ENCODE results near the gene INTS3.

DNA sequence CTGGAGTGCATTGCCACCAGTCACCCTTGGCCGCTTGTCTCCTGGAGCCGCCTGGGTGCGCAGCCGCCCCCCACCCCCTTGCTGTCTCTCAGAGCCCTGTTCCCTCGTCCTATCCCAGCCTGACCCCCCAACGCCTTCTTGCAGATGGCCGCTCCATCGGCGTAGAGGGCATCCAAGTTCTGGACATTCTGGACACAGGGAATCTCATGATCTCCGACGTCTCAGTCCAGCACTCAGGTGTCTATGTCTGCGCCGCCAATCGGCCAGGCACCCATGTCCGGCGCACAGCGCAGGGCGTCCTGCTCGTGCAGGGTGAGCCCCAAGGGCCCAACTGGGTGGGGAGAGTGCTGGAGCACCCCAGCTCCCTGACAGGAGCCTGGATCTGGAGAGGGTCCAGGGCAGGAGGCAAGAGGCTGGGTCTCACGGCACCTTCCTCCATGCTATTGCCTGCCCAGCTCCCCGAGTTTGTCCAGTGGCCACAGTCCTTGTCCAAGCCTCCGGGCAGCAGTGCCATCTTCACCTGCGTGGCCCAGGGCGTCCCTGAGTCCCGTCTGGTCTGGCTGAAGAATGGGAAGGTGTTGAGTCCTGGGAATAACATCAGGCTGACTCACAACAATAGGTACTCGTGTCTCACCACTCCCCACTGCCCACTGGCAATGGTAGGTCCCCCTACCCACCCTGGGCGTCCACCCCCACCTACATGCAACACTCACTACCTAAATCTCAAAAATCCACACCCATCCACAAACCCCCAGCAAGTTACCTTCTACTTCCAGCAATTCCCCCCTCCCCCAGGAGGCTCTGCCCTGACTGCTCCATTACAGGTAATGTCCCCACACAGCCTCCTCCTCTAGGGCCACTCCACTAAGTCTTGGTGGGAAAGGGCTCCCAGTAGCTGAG lies 72.0 kb downstream of the INTS3 start:
- TF ChIP-seq, protein P1, sequence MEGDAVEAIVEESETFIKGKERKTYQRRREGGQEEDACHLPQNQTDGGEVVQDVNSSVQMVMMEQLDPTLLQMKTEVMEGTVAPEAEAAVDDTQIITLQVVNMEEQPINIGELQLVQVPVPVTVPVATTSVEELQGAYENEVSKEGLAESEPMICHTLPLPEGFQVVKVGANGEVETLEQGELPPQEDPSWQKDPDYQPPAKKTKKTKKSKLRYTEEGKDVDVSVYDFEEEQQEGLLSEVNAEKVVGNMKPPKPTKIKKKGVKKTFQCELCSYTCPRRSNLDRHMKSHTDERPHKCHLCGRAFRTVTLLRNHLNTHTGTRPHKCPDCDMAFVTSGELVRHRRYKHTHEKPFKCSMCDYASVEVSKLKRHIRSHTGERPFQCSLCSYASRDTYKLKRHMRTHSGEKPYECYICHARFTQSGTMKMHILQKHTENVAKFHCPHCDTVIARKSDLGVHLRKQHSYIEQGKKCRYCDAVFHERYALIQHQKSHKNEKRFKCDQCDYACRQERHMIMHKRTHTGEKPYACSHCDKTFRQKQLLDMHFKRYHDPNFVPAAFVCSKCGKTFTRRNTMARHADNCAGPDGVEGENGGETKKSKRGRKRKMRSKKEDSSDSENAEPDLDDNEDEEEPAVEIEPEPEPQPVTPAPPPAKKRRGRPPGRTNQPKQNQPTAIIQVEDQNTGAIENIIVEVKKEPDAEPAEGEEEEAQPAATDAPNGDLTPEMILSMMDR (IDR thresholded peaks at IDR 0.05): no peak
- no peak for TF ChIP-seq POLR2A (IDR thresholded peaks at IDR 0.05)
